Stimulated activated CD8-positive, alpha-beta memory T cell treated with anti-CD3 and anti-CD28 coated beads, Interleukin-12 subunit alpha, Interleukin-12 subunit beta, amount 100 ng/mL, for 24 hours (primary cell): ENCODE measurements around the gene HRH2.

Experiments used
- DNase-seq: peaks from one replicate; pipeline ENCODE4 v3.0.0-alpha.2; 2020; ENCODE audit errors: extremely low read depth

The HRH2 gene

DNA sequence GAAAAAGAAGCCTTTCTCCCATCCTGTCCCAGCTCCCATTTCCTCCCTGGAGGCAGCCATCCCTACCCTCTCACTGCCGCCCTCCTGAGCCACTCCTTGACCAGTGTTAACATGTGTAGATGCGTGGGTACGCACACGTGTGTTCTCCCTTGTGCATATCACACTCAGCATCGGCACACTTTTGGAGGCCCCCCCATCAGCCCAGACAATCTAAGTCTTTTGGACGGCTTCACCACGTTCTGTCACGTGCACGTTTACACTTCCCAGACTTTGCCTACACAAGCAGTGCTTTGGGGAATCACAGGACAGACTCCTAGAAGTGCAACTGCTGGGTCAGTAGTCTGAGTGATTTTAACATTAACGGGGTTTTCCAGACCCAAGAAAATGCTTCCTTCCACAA is 18.0 kb downstream of the HRH2 start:
- no peak for DNase-seq

DNA sequence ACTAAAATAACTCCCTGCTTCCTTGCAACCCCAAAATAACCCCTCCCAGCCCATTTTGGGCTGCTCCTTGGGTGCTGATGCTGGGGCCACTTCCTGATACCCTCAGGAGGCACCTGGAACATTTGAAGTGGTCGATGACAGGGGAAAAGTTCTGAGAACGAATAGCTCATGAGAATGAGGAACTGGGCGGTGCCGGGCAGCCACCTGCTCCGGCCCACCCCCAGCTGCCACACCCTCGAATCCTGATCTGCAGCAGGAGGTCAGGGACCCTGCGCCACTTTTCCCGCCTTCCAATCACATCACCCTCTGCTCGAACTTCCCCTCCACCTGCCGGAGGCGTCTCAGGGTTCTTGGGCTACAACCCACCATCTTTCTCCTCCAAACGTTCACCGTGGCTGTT is 19.7 kb downstream of the HRH2 start:
- DNase-seq: no peak

DNA sequence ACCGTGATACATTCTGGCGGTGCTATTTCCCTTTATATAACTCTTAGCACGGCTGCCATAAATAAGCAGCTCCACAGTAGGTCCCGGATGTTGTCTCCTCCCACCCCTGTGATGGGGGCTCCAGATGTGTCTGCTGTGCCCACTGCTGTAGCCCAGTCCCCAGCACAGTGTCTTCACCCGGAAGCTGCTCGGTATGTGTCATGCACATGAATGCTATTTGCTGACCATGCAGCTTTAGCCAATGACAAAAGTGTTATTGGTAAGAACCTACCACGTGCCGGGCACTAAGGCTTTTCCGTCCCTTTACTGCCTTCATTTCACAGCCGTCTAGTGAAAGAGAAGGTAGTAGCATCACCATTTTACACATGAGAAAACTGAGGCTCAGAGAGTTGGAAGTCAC is 20.2 kb downstream of the HRH2 start:
- no peak for DNase-seq

DNA sequence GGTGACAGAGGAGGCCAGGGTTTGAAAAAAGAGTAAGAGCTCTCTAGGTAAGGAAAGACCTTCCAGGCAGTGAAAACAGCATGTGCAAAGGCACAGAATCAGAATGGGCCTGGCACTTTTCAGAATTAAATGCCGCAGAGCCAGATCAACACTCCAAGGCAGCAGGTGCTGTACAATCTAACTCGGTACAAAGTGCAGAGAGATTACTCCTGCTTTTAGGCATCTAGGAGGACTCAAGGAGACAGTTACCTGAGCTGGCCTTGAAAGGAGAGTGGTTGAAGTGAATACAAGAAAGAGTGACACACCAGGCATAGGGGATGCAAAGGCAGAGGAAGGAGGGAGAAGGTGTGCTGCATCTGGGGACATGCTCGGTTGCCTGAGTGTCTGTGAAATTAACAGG is 21.5 kb downstream of the HRH2 start:
- DNase-seq: no peak

DNA sequence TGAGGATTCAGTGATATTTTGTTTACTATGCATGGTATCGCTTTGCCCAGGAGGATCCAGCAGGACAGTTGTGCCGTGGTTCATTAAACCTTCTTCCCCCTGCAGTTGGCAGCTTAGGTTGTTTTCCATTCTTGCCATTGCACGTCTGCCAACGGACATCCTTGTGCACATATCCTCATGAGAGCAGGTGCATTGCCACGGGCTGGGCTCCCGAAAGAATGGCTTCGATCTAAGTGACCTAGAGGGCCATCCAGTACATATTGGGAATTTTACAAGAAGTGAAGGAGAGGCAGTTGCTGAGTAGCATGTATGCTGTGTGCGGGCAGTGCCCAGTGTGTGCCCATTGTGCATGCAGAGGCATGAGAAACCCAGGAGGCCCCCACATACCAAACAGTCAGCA is 22.1 kb downstream of the HRH2 start:
- no peak for DNase-seq

DNA sequence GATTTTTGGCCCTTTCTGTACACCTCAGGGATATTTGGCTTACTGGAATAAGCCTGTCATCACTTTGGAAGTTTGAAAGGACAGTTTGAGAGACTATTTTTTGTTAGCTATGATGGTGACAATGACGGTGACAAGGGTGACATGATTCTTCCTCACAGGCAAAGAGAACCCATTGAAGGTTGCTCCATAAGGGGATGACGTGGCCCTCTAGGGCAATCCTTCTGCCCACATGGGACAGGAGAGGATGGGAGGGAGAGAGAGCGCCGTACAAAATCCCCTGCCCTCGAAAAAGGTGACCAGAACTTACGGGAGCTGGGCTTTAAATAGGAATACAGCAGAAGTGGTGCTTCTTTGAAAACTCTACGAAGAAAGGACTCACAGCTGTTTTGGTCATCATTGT is 22.6 kb downstream of the HRH2 start:
- DNase-seq: no peak

DNA sequence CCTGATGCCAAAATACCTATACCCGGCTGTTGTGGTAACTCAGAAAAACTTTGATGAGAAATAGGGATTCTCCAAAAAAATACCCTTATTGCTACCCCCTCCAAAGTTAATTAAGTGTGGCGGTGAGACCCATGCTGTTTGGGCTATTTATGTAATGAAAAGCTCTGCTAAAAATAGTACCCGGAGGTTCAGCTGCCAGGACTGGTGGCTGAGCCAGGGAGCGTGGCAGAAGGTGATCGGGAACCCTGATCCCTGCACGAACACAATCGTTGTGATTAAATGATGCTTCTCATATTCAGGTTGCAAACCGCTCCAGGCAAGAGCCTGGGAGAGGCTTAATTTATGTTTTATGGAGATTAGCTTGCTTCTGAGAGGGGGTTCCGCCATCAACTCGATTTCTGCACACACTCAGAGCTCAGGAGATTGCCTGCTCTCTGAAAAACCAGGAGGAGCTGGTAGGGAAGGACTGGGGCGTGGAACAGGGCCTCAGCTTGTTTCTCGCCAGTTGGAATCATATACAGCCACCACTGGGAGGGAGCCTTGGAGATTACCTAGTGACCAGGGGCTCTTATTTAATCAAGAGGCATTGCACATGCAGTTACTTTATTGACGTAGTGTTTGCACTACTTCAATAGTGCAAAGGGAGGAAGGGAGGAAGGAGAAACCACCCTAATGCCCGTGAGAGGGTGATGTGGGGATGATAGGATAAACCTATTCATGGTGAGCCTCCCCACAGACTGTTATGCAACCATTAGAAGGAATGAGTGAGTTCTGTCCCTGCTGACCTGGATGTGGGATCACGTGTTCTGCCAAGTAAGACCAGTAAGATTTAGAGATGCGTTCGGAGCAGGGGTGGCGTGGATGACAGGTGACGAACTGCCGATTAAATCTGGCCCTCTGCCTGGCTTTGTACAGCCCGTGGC is 23.4 kb downstream of the HRH2 start:
- DNase-seq: no peak

DNA sequence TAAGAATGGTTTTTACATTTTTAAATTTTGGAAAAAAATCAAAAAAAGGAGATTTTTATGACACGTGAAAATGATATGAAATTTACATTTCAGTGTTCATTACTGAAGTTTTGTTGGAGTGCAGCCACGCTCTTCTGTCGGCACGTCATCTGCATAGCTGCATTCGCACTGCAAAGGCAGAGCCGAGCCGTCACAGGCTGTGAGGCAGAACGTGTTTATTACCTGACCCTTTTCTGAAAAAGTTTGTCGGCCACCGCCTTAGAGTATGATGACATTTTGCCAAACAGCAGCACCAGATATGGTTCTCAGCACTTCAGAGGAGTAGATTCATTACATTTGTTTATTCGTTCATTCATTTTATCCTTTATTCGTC is 24.1 kb downstream of the HRH2 start:
- no peak for DNase-seq

DNA sequence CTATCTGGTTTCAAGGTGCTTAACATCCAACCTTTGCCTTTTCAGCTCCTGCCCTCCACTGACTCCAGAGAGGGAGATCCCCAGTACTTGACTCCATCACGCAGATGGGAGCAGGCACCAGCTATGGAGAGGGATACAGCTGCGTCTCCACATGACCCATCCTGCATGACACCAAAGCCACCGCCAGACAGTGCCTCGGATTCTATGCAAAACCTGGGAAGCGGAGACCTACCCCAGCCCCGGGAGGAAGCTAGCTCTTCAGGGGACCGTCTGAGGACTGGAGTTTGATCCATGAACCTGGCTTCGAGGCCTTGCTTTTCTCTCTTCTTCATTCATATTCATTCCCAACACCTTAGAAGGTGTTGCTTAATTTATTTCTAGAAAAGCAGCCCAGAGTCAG is 24.8 kb downstream of the HRH2 start:
- DNase-seq: no peak

DNA sequence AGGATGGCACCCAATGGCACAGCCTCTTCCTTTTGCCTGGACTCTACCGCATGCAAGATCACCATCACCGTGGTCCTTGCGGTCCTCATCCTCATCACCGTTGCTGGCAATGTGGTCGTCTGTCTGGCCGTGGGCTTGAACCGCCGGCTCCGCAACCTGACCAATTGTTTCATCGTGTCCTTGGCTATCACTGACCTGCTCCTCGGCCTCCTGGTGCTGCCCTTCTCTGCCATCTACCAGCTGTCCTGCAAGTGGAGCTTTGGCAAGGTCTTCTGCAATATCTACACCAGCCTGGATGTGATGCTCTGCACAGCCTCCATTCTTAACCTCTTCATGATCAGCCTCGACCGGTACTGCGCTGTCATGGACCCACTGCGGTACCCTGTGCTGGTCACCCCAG is 25.4 kb downstream of the HRH2 start:
- DNase-seq: no peak

DNA sequence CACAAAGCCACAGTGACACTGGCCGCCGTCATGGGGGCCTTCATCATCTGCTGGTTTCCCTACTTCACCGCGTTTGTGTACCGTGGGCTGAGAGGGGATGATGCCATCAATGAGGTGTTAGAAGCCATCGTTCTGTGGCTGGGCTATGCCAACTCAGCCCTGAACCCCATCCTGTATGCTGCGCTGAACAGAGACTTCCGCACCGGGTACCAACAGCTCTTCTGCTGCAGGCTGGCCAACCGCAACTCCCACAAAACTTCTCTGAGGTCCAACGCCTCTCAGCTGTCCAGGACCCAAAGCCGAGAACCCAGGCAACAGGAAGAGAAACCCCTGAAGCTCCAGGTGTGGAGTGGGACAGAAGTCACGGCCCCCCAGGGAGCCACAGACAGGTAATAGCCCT is 26.1 kb downstream of the HRH2 start:
- no peak for DNase-seq

DNA sequence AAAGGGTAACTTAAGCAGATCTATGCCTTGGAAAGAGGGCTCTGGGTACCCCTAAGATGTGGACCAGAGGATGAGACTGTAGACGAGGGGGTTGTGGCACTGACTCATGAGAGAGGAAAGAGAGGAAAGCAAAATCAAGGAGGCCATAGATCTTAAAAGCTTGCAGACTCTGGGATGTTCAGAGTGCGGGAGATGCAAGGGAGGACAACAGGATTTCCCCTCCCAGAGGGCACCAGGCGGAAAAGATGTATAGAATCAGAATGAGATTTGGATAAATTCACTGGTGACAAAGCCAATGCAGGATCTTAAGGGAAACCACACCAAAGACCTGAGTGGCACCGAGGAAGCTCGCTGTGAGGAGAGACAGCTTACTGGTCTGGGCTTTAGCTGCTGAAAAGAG is 27.1 kb downstream of the HRH2 start:
- no peak for DNase-seq

DNA sequence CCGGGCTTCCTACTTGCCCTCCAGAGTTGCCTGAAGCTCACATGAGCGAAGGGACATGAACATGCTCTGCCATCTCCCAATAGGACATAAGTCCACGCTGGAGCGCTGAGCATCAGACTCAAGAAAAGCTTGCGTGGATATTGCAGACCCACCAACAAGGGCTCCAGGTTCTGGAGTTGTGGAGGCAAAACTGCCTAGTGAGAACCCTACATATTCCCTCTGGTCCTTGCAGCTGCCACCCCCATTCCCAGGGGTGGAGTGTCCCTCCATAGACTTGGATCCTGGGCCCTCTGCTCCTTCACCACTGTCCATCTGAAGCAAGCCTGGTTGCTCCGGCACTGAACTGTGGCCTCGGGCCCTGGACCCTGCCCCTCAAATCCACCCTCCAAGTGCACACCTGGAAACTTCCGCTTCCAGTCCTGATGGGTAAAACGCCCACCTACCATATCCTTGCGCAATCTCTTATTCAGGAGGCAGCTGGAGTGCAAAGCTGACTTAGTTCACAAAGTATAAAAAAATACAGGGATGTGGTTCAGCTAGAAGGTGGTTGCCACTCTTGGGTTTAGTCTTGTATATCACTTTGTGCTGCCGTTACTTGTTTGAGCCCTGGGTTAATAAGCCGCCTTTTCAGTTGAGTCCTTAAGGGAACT is 28.0 kb downstream of the HRH2 start:
- no peak for DNase-seq

DNA sequence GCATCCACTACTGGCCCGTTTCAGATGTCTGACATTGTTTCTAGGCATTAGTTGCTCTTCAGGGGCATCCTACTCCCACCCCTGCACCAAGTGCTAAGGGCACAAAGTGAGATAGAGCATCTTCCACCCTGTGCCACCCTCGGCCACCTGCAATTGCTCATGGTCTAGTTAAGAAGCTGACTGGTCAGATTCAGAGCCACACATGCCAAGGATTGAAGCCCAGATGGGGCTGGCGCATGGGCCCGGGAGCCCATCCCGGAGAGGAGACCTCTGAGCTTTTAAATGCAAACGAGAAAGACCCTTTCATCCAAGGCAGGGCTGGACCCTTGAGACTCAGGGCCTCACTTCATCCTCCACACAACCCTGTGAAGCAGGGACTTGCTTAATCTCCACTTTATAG is 28.5 kb downstream of the HRH2 start:
- DNase-seq: no peak

DNA sequence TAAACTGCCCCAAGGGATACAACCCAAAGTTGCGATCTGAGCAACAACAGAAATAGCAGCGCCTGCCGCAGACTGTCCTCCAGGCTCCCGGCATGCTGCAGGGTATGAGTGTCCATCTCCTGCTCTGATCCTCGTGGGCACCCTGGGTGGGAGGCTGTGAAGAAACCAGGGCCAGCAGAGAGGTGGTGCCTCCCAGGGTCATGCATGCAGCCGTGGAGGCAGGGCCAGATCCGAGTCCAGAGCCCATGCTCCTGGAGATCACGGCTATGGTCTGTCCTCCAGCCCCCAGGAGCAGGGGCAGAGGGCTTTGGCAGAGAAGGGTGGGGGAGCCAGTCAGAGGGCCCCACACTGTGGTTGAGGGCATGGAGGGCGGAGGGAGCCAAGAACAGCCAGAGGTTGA is 29.0 kb downstream of the HRH2 start:
- no peak for DNase-seq

DNA sequence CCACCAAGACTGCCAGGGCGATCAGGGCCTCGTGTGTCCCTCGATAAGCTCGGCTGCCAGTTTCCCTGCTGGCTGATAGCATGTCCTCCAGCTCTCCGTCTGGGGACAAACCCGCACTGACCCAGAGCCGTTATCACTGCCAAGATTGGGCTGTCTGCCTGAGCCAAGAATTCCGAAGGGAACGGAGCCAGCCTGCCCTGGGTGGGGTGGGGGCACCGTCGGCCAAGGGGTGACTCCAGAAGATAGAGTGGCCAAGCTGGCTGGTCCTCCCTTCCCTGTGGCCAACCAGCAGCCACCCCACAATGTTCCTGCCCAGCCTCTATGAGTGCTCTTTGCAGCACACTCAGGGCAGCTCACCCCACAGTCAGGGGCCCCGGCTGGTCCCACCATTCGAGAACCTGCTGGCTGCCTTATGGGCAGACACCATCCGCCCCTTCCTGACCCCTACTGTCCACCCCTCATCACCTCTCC is 29.4 kb downstream of the HRH2 start:
- no peak for DNase-seq

DNA sequence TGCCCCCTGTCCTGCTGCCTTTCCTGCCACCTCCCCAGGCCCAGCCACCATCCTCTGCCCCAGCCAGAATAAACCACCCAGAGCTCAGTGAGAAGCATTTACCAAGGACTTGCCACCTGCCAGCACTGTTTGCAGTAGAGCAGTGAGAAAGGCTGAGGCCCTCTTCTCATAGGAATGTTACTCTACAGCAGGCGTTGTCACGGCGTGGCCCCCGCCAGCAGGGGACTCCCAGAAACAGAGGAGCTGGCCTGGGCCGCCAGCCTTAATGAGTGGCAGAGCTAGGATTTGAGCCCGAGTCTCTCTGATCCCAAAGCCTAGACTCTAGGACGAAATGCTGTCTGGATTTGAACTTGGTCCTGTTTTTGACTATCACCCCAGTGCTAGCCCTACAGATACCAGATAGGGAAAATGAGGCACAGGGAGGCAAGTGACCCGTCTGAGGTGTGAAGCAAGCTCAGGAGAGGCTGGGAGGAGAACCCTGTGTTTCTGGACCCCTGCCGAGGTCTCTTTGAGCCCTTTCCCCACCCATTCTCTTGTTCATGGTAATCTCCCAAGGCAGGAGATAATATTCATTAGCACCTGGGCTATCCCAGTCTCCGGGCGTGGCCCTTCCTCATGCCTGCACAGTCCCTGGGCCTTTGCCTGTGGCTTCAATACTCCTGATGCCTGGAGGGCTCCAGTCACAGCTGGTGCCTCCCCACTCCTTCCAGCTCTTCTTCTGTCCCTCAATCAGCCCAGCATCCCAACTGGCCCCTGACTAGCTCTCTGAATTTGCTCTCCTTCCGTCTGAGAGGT is 30.7 kb downstream of the HRH2 start:
- DNase-seq: no peak

DNA sequence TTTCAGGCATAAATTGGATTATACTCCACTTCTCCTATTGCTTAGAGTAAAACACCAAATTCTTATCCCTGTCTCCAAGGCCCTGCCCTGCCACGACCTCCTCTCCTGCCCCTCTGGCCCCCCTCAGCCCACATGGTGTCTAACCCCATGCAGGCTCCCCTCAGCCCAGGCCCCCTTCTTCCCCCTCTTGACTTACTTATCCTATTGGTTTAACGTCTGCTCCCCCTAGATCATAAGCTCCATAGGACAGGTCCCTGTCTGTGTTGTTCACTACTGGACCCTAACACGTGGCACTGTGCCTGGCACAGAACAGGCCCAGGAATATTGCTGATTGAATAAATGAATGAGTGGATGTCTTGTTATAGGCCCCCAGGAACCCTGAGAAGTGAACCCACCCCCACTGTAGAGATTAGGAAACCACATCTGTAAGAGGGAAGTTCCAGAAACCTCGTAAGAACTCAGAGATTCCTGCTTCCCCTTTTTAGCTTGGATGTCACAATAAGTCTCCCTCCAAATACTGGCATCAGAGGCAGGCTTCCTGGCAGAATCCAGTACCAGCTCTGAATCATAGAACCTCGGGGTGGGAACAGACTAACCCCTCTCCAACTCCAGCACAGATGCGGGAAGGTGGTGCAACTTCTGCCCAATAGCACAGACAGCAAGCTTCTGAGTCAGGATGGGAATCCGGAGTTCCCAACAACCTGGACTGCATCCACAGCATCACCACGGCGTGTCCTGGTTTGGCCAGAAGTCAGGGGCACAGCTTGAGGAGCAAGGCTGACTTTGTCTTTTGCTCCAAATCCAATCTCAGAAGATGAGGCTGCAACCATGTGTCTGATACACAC is 31.5 kb downstream of the HRH2 start:
- no peak for DNase-seq

DNA sequence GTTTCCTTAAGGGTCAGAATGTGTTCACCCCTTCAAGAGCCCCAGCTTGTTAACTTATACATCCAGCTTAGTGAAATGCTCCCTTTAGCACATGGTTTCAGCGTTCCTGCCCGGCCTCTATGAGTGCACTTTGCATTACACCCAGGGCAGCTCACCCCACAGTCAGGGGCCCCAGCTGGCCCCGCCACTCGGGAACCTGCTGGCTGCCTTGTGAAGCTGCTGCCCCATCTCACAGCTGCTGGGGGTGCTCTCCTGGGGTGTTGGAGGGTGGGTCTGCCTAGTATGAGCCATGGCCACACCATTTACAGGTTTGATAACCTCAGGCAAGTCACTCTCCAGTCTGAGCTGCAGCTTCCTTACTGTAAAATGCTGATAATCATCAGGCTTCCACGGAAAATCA is 32.2 kb downstream of the HRH2 start:
- DNase-seq: no peak

DNA sequence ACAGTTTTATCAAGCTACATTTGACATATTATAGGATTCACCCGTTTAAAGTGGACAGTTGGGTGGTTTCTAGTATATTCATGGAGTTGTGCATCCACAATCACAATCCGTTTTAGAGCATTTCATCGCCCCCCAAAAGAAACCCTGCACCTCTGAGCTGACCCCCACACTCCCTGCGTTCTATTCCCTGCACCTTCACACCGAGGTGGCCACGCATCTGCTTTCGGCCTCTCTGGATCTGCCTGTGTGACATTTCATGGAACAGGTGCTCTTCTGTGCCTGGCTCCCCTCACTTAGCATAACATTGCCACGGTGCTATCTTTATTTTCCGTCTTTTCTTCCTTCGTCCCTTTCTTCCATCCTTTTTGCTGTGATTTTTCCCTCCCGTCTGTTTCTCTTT is 32.7 kb downstream of the HRH2 start:
- no peak for DNase-seq

DNA sequence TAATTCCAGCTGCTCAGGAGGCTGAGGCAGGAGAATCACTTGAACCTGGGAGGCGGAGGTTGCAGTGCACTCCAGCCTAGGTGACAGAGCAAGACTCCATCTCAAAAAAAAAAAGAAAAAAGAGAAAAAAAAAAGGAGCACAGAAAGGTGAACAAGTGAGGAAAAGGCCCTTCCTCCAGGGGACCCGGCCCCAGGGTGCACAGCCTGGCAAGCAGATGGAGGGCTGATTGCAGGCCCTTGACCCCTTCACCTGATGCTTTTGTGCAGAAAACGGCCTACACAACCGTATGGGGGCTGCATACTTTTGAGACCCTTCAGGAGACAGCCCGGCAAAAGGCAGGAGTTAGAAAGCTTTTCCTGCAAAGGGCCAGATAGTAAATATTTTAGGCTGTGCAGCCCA is 33.9 kb downstream of the HRH2 start:
- DNase-seq: no peak
